Mesendoderm (in vitro differentiated cells): ENCODE measurements around the gene CGB3.

Experiments used
- DNase-seq: peaks from one replicate; pipeline ENCODE4 v3.0.0; 2013
- H2AK5ac ChIP-seq: 2 replicates; pipeline ENCODE4 v1.6.1; 2013; ENCODE audit warnings: low read length, inconsistent platforms
- H2BK120ac ChIP-seq: 2 replicates; pipeline ENCODE4 v1.6.1; 2013; ENCODE audit warnings: low read depth, mild to moderate bottlenecking, low read length, moderate library complexity, mixed read lengths
- H2BK15ac ChIP-seq: replicated peaks from 2 replicates; pipeline ENCODE4 v1.6.1; 2013; ENCODE audit warnings: low read depth, mild to moderate bottlenecking, moderate library complexity
- H2BK5ac ChIP-seq: 2 replicates; pipeline ENCODE4 v1.6.1; 2013; ENCODE audit warnings: low read length, inconsistent platforms
- H3K18ac ChIP-seq: 2 replicates; pipeline ENCODE4 v1.6.1; 2013; ENCODE audit warnings: mild to moderate bottlenecking, low read length, mixed read lengths
- H3K23ac ChIP-seq: one replicate; pipeline ENCODE4 v1.6.1; 2013; ENCODE audit warnings: low read length
- H3K27ac ChIP-seq: 2 replicates; pipeline ENCODE4 v1.5.1; 2013; ENCODE audit warnings: low read depth, mild to moderate bottlenecking, inconsistent platforms, low read length, moderate library complexity
- H3K27me3 ChIP-seq: 2 replicates; pipeline ENCODE4 v1.6.1; 2013; ENCODE audit warnings: low read length, control low read depth, mild to moderate bottlenecking, inconsistent platforms; ENCODE audit not compliant: insufficient read depth, poor library complexity
- H3K36me3 ChIP-seq: 2 replicates; pipeline ENCODE4 v1.6.1; 2013; ENCODE audit warnings: low read length, inconsistent platforms; ENCODE audit not compliant: control insufficient read depth, insufficient read depth
- H3K4ac ChIP-seq: one replicate; pipeline ENCODE4 v1.6.1; 2013; ENCODE audit warnings: low read depth, mild to moderate bottlenecking, low read length, moderate library complexity
- H3K4me1 ChIP-seq: 2 replicates; pipeline ENCODE4 v1.6.1; 2013; ENCODE audit warnings: low read depth, low read length, inconsistent platforms; ENCODE audit not compliant: control insufficient read depth
- H3K4me2 ChIP-seq: 2 replicates; pipeline ENCODE4 v1.6.1; 2013; ENCODE audit warnings: low read length
- H3K4me3 ChIP-seq: 2 replicates; pipeline ENCODE4 v1.5.1; 2013; ENCODE audit warnings: mild to moderate bottlenecking, low read length
- H3K56ac ChIP-seq: one replicate; pipeline ENCODE4 v1.6.1; 2013; ENCODE audit warnings: low read length
- H3K79me1 ChIP-seq: 2 replicates; pipeline ENCODE4 v1.6.1; 2013; ENCODE audit warnings: low read length, inconsistent platforms
- H3K79me2 ChIP-seq: 2 replicates; pipeline ENCODE4 v1.6.1; 2013; ENCODE audit warnings: mild to moderate bottlenecking, low read length; ENCODE audit not compliant: control insufficient read depth, insufficient read depth
- H3K9ac ChIP-seq: 2 replicates; pipeline ENCODE4 v1.6.1; 2013; ENCODE audit warnings: low read length, inconsistent platforms
- H4K5ac ChIP-seq: one replicate; pipeline ENCODE4 v1.6.1; 2013; ENCODE audit warnings: low read length
- H4K8ac ChIP-seq: one replicate; pipeline ENCODE4 v1.6.1; 2013; ENCODE audit warnings: low read depth, mild to moderate bottlenecking, control low read depth, low read length, moderate library complexity
- WGBS: extraction: QIAGEN DNeasy Blood & Tissue Kit; methylation state at CpG from one replicate; pipeline ENCODE4 v1.1.7; 2013; ENCODE audit warnings: low lambda C conversion rate, missing lambda C conversion rate; ENCODE audit not compliant: insufficient coverage; ENCODE audit errors: extremely low coverage; 5-methylcytosine and 5-hydroxymethylcytosine counted together

The CGB3 gene

GRCh38 chr19:49017041-49017665 is 7.0 kb downstream of the CGB3 start, which contains the start of gene LHB:
Gene LHB, minus strand, starts transcription at chr19:49017091. Its CDS starts 10 bp downstream, at chr19:49017081.
- DNase-seq, result no peak
- H4K5ac ChIP-seq, result no peak within 1 kb of the TSS
- no peak within 1 kb of the TSS for H2BK5ac ChIP-seq
- no peak within 1 kb of the TSS for H2BK15ac ChIP-seq
- no peaks in the 10 kb centered on the region for H3K4me1 ChIP-seq
- H3K56ac ChIP-seq, result peak within 1 kb of the TSS; percentile 58
- no peaks in the 10 kb centered on the region for H3K79me1 ChIP-seq
- WGBS, result no CpG with 5 or more reads among the region's 17 CpGs
- no peak within 1 kb of the TSS for H2BK120ac ChIP-seq
- H3K23ac ChIP-seq, result no peak within 1 kb of the TSS
- H3K36me3 ChIP-seq, result no peaks in the 10 kb centered on the region
- no peak within 1 kb of the TSS for H2AK5ac ChIP-seq
- no peaks in the 10 kb centered on the region for H3K27me3 ChIP-seq
- H4K8ac ChIP-seq, result no peak within 1 kb of the TSS
- H3K9ac ChIP-seq, result peak within 1 kb of the TSS; percentile 57
- H3K27ac ChIP-seq, result no peak within 1 kb of the TSS
- no peak within 1 kb of the TSS for H3K4ac ChIP-seq
- H3K18ac ChIP-seq, result no peak within 1 kb of the TSS
- peak within 1 kb of the TSS; percentile 44 for H3K4me2 ChIP-seq
- H3K79me2 ChIP-seq, result no peaks in the 10 kb centered on the region
- H3K4me3 ChIP-seq, result no peak within 1 kb of the TSS

- WGBS, result no CpG with 5 or more reads among the region's 29 CpGs
- Histone ChIP-seq H3K4me3 (no peak overlapping the region), H3K9ac (no peak overlapping the region), H3K4me1 (no peaks in the 10 kb centered on the region), H3K18ac (no peak overlapping the region), H2AK5ac (no peak overlapping the region), H3K36me3 (peaks cover 2% of the 10 kb centered on the region), H4K8ac (no peak overlapping the region), H3K27me3 (no peaks in the 10 kb centered on the region), H3K56ac (no peak overlapping the region), H3K79me2 (no peaks in the 10 kb centered on the region), H3K23ac (no peak overlapping the region), H3K4ac (no peak overlapping the region), H3K27ac (no peak overlapping the region), H3K79me1 (no peaks in the 10 kb centered on the region), H4K5ac (no peak overlapping the region), H2BK120ac (no peak overlapping the region), H3K4me2 (no peak overlapping the region), H2BK15ac (no peak overlapping the region), H2BK5ac (no peak overlapping the region)
- no peak for DNase-seq
Measured at GRCh38 chr19:49016067-49016839, 7.9 kb downstream of the CGB3 start.

- Histone ChIP-seq H3K4ac (no peak overlapping the region), H3K27ac (no peak overlapping the region), H2BK5ac (no peak overlapping the region), H3K18ac (no peak overlapping the region), H2AK5ac (no peak overlapping the region), H3K36me3 (peaks cover 6% of the 10 kb centered on the region), H3K56ac (no peak overlapping the region), H3K4me1 (no peaks in the 10 kb centered on the region), H3K79me2 (no peaks in the 10 kb centered on the region), H3K4me2 (no peak overlapping the region), H3K9ac (no peak overlapping the region), H3K4me3 (no peak overlapping the region), H2BK120ac (no peak overlapping the region), H3K79me1 (no peaks in the 10 kb centered on the region), H3K27me3 (no peaks in the 10 kb centered on the region), H3K23ac (no peak overlapping the region), H2BK15ac (no peak overlapping the region), H4K8ac (no peak overlapping the region), H4K5ac (no peak overlapping the region)
- DNase-seq, result no peak
- no CpG with 5 or more reads among the region's 18 CpGs for WGBS
Measured at GRCh38 chr19:49014870-49015255, 9.3 kb downstream of the CGB3 start.

DNA sequence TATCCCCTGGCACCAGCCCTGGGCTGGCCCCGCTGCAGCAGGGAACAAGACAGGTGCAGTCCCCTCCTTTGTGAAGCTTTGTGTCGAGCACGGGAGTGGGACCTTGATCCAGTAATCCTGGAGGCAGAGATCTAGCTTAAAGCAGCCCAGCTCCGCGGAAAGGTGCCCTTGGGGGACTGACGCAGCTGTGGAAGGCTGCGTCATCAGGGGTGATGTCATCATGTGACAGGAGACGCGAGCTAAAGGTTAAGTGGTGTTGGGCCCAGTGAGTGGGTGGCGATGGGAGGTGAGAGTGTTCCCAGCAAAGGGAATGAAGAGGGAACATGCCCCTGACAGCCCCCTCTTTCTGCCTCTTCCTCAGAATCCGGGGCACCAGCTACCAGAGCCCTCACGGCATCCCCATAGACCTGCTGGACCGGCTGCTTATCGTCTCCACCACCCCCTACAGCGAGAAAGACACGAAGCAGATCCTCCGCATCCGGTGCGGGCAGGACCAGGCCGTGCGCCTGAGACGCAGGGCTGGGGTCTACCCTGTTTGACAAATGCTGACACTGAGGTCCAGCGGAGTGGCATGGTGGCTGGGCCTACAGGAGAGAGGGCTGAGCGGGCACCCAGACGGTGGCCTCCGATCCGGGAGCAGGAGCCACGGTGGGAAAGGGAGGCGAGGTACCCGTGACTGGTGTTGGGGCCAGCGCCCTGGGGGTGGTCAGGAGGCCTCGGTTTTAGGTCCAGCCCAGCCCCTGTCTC is 9.8 kb downstream of the CGB3 start:
- Histone ChIP-seq H3K79me2 (no peaks in the 10 kb centered on the region), H3K27ac (no peak overlapping the region), H3K23ac (no peak overlapping the region), H2BK15ac (no peak overlapping the region), H3K4me1 (no peaks in the 10 kb centered on the region), H3K4me2 (no peak overlapping the region), H3K56ac (no peak overlapping the region), H3K9ac (no peak overlapping the region), H3K4ac (no peak overlapping the region), H3K4me3 (no peak overlapping the region), H4K5ac (no peak overlapping the region), H3K36me3 (peaks cover 8% of the 10 kb centered on the region), H2BK120ac (no peak overlapping the region), H3K27me3 (no peaks in the 10 kb centered on the region), H2BK5ac (no peak overlapping the region), H3K18ac (no peak overlapping the region), H2AK5ac (no peak overlapping the region), H3K79me1 (no peaks in the 10 kb centered on the region), H4K8ac (no peak overlapping the region)
- WGBS, result no CpG with 5 or more reads among the region's 32 CpGs
- DNase-seq, result no peak

GRCh38 chr19:49011194-49011593 is 12.9 kb downstream of the CGB3 start:
- Histone ChIP-seq H3K18ac (no peak overlapping the region), H3K79me1 (no peaks in the 10 kb centered on the region), H3K4ac (no peak overlapping the region), H3K4me2 (no peak overlapping the region), H3K27me3 (no peaks in the 10 kb centered on the region), H2AK5ac (no peak overlapping the region), H2BK120ac (no peak overlapping the region), H2BK5ac (no peak overlapping the region), H3K4me1 (no peaks in the 10 kb centered on the region), H4K8ac (no peak overlapping the region), H3K9ac (no peak overlapping the region), H2BK15ac (no peak overlapping the region), H4K5ac (no peak overlapping the region), H3K23ac (no peak overlapping the region), H3K56ac (no peak overlapping the region), H3K27ac (no peak overlapping the region), H3K36me3 (peaks cover 13% of the 10 kb centered on the region), H3K79me2 (no peaks in the 10 kb centered on the region), H3K4me3 (no peak overlapping the region)
- WGBS, result no CpG with 5 or more reads among the region's 17 CpGs
- DNase-seq, result no peak
